HG02981 (cell line): ENCODE measurements around the gene KIF26B.
"Not testable (repeated sequence)": the region's sequence is repeated elsewhere in the genome, so short reads cannot be mapped to it uniquely, and the experiment has no call there.

Experiments
- ATAC-seq: cut with Tn5 transposase; IDR thresholded peaks from one replicate; pipeline ENCODE4 v1.9.1; 2021; ENCODE audit warnings: mild to moderate bottlenecking, moderate library complexity; ENCODE audit not compliant: unreplicated experiment

The KIF26B gene

DNA sequence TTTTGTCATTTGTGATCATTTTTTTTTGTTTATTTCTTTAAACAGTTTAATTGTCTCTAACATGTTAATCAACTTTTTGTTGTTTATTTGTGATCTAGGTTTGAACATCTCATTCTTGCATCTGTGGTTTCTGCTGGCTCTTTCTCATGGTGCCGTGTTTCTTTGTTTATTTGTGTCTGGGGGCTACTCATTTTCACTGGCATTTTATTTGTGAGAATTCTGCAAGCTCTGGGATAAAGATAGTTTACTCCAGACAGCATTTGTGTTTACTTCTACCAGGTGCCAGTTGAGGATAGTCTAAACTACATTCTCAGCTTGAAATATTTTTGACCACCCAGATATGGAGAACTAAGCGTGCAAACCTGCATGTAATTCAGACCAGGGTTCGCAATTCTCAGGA, 508.6 kb downstream of the KIF26B start:
- ATAC-seq = no peak

DNA sequence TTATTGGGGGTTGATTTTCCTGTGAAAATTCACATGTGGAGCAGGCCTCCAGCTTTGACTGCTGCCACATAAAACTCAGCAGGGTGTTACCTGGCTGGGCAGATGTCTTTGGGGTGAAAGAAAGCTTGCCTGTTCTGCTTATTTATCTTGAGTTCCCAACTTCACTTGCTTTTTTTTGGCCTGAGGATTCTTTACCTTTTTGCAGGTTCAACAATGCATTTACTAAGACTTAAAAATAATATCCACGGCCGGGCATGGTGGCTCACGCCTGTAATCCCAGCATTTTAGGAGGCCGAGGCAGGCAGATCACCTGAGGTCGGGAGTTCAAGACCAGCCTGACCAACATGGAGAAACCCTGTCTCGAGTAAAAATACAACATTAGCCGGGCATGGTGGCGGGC, 509.1 kb downstream of the KIF26B start:
- no peak for ATAC-seq

DNA sequence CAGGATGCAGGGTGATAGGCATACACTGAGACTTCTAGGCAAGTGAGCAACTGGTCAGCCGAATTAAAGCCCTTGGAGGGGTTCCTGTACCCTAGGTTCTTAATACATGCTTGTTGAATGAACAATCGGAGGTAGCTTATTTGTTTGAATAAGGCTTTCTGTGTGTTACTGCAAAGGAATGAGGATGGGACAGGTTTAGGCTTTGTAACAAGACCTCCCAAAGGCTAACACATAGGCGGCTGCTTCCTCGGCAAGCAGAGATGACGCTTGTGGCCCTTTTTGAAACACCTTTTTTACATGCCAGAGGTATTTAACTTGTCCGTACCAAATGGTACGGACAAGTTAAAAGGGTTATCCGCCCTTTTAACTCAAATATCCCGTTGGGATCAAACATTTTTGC, 511.6 kb downstream of the KIF26B start:
- ATAC-seq = no peak

DNA sequence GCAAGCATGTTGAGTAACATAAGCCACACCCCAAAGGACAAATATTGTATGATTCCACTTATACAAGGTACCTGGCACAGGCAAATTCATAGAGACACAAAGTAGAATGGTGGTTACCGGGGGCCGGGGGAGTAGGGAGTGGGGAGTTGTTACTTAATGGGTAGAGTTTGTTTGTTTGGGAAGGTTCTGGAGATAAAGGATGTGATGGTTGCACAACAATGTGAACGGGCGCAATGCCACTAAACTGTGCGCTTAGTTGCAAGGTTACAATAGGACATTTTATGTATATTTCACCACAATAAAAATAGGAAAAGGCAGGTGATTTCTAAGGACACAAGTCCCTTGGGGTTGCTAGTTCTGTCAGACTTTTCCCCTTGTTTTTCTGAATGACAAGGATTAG, 516.6 kb downstream of the KIF26B start:
- no peak for ATAC-seq

DNA sequence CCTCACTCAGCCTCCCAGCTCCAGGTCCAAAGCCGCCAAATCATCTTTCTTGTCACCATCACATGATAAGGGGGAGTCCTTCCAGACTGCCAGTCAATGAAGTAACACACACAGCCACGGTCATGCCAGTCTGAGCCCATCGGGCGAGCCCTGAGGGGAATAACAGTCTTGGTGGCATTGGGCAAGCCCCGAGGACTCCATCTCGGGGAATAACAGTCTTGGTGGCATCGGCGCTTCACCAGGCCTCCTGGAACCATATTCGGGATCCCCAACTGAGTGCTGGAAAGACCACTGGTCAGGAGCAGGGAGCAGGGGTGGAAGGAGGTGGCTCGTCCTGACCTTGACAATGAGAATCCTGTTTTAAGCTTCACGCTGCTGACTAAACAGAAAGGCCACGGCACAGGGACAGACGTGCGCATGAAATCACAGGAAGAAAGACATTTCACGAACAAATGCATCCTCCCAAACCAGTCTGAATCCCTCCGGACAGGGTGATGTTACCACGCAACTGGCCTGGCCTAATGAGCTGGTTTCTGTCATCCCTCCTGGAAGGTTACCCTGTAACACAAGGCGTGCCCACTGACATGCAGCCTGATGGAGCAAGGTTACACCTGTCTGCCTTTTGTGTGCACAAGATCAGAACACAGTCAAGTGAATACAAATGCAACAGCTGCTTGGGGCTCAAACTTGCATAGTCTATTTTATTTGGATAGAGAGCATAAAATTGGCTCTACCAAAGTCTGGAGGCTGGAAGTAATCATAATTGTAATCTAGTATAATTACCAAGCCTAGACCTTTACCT, 517.4 kb downstream of the KIF26B start:
- no peak for ATAC-seq

DNA sequence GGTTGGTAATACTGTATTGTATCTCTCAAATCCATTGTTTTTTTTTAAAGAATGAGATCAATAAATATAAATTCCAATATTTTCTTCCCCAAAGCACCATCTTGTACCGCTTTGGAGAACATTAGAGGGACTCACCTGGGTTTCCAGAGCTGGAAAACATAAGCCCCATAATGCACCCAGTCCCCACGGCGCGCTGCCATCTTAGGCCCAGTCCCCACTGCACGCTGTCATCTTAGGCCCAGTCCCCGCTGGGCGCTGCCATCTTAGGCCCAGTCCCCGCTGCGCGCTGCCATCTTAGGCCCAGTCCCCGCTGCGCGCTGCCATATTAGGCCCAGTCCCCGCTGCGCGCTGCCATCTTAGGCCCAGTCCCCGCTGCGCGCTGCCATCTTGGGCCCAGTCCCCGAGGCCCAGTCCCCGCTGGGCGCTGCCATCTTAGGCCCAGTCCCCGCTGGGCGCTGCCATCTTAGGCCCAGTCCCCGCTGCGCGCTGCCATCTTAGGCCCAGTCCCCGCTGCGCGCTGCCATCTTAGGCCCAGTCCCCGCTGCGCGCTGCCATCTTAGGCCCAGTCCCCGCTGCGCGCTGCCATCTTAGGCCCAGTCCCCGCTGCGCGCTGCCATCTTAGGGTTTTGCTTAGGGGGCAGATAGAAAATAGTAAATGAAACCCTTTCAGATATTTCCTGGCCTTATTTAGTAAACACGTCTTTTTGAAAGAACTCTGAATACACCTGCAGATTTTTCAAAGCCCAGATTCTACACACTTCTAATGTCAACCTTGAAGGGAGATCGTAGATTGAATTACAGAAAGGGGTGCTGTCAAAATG, 518.3 kb downstream of the KIF26B start:
- not testable (repeated sequence) for ATAC-seq

DNA sequence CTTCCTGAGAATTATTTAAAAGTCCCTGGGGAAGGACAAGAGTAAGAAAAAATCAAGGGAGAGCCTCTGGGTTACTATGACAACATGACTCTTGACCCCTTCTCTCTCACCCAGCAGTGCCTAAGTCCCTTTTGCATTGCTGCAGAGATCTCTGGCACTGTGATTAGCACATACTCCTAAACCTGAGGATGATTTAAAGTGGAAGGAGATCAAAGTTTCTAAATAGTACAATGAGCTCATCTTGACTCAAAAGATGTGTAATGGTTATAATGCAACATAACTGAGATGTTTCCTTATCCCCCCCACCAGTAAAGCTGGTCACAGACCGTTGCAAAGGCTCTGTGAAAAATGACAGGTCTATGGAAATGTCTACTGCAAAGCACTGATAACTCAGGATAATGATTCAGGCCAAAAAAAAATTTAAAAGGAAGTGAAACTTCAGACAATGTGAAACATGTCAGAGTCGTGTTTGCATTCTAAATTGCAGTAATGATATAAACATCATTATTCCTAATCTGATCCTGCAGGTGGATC, 519.2 kb downstream of the KIF26B start:
- ATAC-seq = no peak

DNA sequence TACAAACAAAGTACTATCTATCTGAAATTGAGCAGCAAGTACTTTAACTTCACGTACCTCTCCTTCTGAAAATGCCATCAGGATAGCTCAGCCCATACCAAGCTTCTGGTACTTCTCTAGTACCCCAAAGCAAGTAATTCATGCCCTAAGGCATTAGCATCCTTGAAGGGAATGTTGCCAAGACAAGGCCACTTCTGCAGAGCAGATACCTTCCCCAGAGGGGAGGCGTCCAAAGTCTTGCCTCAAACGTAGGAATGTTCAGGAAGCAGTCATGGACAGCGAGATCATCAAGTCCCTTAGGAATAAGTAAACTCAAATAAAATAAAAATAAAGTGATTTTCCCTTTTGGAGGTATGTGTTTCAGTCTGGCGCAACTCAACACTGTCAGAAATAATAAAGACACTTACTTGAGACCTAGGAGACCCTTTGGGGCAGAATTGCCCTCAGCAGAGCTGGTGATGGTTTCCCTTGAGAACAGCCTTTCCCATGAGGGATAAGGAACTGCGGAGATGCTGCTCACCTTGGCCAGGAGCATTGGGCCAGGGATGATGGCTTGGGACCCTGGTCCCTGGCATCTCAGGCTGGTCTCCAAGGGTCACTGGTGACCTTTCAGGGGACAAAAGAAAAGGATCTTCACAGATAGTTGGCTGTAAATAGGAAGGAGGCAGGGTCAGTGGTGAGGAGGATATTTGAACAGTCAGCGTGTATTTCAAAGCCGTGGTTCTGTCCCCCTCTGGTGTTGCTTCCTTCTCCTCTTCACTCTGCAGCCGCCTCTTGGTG, 522.9 kb downstream of the KIF26B start:
- ATAC-seq = no peak

DNA sequence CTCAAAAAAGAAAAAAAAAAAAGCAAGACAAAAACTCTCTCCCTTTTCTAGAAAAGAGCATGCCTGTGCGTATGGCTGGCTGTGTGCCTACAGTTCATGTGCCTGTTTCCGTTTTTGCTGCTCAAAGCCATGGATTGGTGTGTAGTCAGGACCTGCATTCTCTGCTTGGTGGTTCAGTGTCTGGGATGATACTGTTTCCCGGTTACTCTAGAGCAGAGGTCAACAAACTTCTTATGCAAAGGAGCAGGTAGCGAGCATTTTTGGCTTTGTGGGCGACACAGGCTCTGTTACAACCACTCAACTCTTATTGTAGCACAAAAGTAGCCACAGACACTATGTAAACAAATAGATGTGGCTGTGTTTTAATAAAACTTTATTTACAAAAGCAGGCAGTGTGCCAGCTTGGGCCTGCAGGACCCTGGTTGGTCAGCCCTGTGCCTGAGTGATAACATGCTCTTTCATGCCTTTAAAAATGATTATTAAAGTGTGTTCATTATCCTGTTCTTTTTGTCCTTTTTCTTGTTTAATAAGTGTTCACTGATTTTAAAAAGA, 524.2 kb downstream of the KIF26B start:
- ATAC-seq = no peak

DNA sequence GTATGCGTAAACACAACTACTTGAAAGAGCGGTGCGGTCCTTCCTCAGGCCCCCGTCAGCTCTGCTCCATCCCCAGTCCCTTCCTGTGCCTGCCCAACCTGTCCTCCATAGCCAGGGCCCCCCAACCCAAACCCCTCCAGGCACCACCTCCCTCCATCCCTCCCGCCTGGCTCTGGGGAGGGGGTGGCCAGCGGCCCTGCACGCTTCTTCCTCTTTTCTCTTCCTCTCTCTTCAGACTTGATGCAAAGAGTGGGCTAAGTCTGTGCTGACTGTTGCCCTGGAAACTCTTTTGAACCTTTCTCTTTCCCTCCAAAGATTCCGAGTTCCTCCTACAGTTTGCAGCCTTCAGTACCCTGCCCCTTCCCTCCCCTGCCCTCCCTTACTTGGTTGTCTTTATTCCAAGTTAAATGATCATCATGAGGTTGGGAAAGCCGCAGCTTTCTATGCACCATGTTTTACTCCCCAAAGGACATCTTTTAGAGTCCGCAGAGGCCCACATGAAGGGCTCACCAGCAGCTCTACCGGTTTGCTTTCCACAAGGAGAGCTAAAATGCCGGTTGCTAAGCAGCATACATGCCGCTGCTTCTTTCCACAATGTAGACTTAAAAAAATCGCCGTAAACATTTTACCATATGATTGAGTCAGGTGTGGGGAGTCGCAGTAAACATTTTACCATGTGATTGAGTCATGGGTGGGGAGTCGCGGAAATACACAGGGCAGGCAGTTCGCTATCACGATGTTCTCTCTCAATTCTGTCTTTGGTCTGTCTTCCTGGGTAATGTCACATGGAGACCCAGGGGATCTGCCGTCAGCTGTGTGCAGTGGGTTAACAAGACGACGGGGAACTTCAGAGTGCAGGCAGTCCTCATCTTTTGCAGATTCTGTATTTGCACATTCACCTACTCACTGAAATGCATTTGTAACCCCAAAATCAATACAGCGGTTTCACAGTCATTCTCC, 525.3 kb downstream of the KIF26B start:
- no peak for ATAC-seq

DNA sequence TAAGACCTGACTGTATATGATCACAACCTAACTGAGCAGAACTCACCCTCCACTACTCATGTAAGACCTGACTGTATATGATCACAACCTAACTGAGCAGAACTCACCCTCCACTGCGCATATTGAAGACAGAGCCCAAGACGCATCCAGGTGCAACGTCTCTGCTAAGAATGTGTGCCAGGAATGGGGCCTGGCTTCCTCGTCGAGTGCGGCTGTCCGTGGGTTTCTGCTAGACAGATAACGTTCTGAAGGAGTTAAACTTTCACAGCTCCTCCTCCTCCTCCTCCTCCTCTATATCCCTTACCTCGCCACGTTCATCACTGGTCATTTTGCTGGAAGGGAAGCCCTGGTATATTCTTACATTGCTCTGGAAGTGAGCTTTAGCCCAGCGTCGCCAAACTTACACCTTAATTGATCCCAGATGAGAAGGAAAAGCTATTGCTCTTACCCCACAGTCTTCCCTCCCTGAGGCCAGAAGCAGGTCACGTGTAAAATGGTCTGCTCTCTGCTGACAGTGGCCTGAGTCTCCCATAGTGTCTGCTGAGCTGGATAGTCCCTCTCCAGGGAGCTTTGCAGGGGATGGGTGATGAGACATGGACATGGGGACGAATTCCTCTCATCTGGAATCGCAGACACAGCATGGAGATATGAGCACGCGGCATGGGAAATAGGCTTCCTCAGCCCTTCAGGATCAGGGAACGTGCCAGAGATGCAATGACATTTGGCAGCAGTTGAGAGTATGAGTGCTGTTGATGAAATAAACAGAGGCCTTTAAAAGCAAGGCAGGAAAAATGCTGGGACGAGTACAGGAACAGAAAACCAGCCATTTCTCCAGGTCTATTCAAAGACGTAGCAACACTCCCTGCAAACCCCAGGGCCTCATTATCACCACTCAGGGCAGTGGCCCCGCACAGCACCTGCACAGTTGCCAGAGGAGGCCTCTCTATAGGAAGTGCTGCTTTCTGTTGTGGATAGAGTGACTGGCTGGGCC, 528.1 kb downstream of the KIF26B start:
- ATAC-seq = no peak

DNA sequence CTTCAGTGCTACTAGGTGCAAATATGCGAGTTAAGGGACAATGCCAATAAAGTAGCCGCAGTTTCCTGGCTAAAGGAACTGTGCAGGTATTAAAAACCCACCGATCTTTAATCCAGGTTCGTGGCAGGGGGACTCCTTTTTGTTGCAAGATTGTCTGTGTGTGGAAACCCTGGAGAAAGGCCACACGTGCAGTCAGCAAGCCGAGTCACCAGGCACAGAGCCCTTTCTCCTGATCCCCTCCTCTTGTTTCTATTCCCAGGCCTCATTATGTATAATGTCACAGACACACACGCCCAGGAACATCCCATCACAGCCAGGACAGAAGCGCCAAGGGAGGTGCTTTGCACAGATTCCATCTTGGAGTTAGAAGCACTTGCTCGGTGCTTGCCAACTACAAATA, 528.9 kb downstream of the KIF26B start:
- no peak for ATAC-seq

DNA sequence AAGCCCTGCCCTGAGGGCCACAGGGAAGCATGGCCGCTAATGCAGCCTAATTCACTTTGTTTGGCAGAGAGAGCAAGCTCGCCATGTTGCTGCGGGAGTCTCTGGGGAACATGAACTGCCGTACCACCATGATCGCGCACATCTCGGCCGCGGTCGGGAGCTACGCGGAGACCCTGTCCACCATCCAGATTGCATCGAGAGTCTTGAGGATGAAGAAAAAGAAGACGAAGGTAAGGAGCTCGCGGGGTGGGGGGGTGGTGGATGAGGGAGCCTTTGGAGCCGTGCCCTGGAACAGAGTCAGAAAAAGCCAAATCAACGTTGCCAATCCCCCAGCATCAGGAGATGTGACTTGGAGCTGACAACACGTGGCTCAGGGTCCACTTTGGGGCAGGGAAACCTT, 529.4 kb downstream of the KIF26B start:
- no peak for ATAC-seq

DNA sequence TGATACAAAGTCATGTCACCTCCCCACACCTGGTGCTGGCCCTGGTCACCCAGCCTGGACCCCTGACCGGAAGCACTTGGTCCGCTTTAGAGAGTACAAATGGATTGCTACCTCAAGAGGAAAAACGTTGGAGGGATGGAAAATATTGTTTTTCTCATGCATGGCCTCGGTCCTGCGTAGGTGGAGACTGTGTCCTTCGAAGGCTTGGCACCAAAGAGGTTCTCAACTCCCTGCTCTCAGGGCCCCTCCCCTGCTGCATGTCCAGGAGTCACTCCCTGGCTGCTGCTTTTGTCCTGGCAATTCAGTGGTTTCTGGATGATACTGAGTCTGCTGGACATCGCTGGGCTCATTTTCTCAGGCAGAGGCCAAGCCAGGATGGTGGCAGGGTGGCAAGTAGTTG, 529.8 kb downstream of the KIF26B start:
- no peak for ATAC-seq

DNA sequence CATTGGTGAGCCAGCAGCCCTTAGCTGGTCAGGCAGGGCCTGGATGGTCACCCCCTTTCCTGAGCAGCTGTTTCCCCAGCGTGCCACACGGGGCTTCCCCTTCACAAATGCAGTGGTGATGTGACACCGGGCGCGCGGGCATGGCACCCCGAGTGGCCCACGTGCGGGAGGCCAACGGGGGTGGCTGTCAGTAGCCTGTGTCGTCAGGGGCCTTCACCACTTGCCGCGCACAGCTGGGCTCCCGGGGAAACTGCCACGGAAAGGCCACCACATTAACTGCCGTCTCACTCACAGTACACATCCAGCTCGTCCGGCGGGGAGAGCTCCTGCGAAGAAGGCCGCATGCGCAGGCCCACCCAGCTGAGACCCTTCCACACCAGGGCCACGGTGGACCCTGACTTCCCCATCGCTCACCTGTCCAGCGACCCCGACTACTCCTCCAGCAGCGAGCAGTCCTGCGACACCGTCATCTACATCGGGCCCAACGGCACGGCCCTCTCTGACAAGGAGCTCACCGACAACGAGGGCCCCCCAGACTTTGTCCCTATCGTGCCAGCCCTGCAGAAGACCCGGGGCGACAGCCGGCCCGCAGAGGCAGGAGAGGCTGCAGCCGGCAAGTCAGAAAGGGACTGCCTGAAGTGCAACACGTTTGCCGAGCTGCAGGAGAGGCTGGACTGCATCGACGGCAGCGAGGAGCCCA, 530.5 kb downstream of the KIF26B start:
- no peak for ATAC-seq

DNA sequence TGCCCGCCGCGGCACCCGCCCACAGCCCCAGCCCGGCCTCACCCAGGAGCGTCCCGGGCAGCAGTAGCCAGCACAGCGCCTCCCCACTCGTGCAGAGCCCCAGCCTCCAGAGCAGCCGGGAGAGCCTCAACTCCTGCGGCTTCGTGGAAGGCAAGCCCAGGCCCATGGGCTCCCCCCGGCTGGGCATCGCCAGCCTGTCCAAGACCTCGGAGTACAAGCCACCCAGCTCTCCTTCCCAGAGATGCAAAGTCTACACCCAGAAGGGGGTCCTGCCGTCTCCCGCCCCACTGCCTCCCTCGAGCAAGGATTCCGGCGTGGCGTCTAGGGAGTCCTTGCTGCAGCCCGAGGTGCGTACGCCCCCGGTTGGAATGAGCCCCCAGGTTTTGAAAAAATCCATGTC, 531.2 kb downstream of the KIF26B start:
- no peak for ATAC-seq

DNA sequence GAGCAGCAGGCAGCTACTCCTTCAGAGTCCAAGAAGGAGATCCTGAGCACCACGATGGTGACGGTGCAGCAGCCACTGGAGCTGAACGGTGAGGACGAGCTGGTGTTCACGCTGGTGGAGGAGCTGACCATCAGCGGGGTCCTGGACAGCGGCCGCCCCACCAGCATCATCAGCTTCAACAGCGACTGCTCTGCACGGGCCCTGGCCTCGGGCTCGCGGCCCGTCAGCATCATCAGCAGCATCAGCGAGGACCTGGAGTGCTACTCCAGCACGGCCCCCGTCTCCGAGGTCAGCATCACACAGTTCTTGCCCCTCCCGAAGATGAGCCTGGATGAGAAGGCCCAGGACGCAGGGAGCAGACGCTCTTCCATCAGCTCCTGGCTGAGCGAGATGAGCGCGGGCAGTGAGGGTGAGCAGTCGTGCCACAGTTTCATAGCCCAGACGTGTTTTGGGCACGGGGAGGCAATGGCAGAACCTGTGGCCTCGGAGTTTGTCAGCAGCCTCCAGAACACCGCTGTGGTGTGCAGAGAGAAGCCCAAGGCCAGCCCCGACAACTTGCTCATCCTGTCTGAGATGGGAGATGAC, 531.8 kb downstream of the KIF26B start:
- ATAC-seq = no peak
